IgD-negative memory B cell (primary cell): Measurements from ENCODE around the gene KTI12. TPM values are rescaled to one million over a fixed set of nuclear protein-coding genes. Genes with fewer than 3 reads are reported as not detected.

Experiments used
- H3K27ac Mint-ChIP-seq, 3 donors: one replicate each; pipeline ENCODE4 v1.8.0; 2020 to 2022; ENCODE audit warnings: mild to moderate bottlenecking in 3 of 3, mixed read lengths in 3 of 3, moderate library complexity in 1 of 3
- H3K27me3 Mint-ChIP-seq: one replicate; pipeline ENCODE4 v1.8.0; 2021; ENCODE audit warnings: mixed read lengths
- H3K36me3 Mint-ChIP-seq: one replicate; pipeline ENCODE4 v1.8.0; 2020; ENCODE audit warnings: mild to moderate bottlenecking, mixed read lengths
- H3K4me1 Mint-ChIP-seq, 3 donors: one replicate each; pipeline ENCODE4 v1.8.0; 2020 to 2022; ENCODE audit warnings: mixed read lengths in 3 of 3, mild to moderate bottlenecking in 1 of 3
- H3K4me3 Mint-ChIP-seq, 4 donors: one replicate each; pipeline ENCODE4 v1.8.0; 2020 to 2022; ENCODE audit warnings: mild to moderate bottlenecking in 4 of 4, mixed read lengths in 4 of 4, moderate library complexity in 3 of 4
- H3K9me3 Mint-ChIP-seq, 3 donors: one replicate each; pipeline ENCODE4 v1.8.0; 2020 to 2021; ENCODE audit warnings: mixed read lengths in 3 of 3, mild to moderate bottlenecking in 1 of 3
- polyA plus RNA-seq: library from polyadenylated mRNA; unstranded; fragments of 300-500 nt; fragmentation: Illumina TruSeq; gene quantifications from one replicate; pipeline ENCODE4 v1.2.3, GENCODE V29; 2021

KTI12 gene
- polyA plus RNA-seq, 1 donor from 2014 or later: 34.3 TPM

- peak overlapping the region in 1 of 3 donors; percentile 90 for H3K27ac Mint-ChIP-seq
- peaks cover 2 to 15% (median 5%) of the 10 kb centered on the region in 3 donors for H3K4me1 Mint-ChIP-seq
- H3K36me3 Mint-ChIP-seq: peaks cover 2% of the 10 kb centered on the region
- no peaks in the 10 kb centered on the region for H3K9me3 Mint-ChIP-seq
- H3K4me3 Mint-ChIP-seq: no peak overlapping the region
- H3K27me3 Mint-ChIP-seq: peaks cover 7% of the 10 kb centered on the region
Observed at GRCh38 chr1:51986718-51987117, 46.9 kb downstream of the KTI12 start.

GRCh38 chr1:51982161-51982560, 51.4 kb downstream of the KTI12 start:
- Mint-ChIP-seq H3K27me3 (no peaks in the 10 kb centered on the region), H3K36me3 (no peaks in the 10 kb centered on the region), H3K4me3 (no peak overlapping the region), H3K27ac (no peak overlapping the region), H3K4me1 (peaks cover 0 to 7% (median 0%) of the 10 kb centered on the region in 3 donors), H3K9me3 (no peaks in the 10 kb centered on the region)

Other genes with a start within 250 kb of the KTI12 start
- gene NRDC, start 155.1 kb downstream of the KTI12 start, polyA plus RNA-seq: 74.7 TPM
- not detected for gene RAB3B, start 43.1 kb downstream of the KTI12 start, polyA plus RNA-seq
- gene TXNDC12, start 21.4 kb upstream of the KTI12 start, polyA plus RNA-seq: 75.4 TPM
- gene BTF3L4, start 22.5 kb upstream of the KTI12 start, polyA plus RNA-seq: 60.1 TPM
- 0.78 TPM for gene ZFYVE9, start 108.3 kb upstream of the KTI12 start, polyA plus RNA-seq